ENCODE data around the gene PPP6R2.

GRCh38 chr22:50401907-50402306 lies 58.8 kb downstream of the PPP6R2 start:
- no peak for TF ChIP-seq CTCF (IDR thresholded peaks at IDR 0.05)
- no peak for TF ChIP-seq POLR2A (IDR thresholded peaks at IDR 0.05)

Data from thyroid gland (tissue), 4 donors.